IMR-90 (cell line): ENCODE measurements around the gene NAA11. TPM values are rescaled to one million over a fixed set of nuclear protein-coding genes. Genes with fewer than 3 reads are reported as not detected.

Experiments used
- ATAC-seq: fragments of 200-7000 bp; cut with Tn5 transposase; 2 replicates; pipeline ENCODE4 v1.9.1; 2020; ENCODE audit warnings: low read depth, mild to moderate bottlenecking, moderate library complexity
- BruUV-seq: library from RNA; stranded (reverse); fragments of 400-500 nt; replicated peaks from 2 replicates; lab custom pipeline; 2021; lab: Mats Ljungman, UMichigan
- CTCF ChIA-PET: fragments of 300-600 bp; formaldehyde crosslinking; extraction: SDS; loops from one replicate; lab custom pipeline; 2021; ENCODE audit warnings: antibody characterized with exemption; lab: Yijun Ruan, JAX
- POLR2A ChIA-PET: fragments of 300-600 bp; sonication (Branson Sonifier 250); formaldehyde crosslinking; loops from one replicate; lab custom pipeline; 2022; ENCODE audit warnings: antibody characterized with exemption; ENCODE audit not compliant: unreplicated experiment; lab: Charles Lee
- DNase-seq: peaks from one replicate; pipeline ENCODE4 v3.0.0; 2013
- H2AFZ ChIP-seq: replicated peaks from 2 replicates; pipeline ENCODE3; 2013; ENCODE audit warnings: low read length, mild to moderate bottlenecking; ENCODE audit not compliant: poor library complexity
- H2AK5ac ChIP-seq: 2 replicates; pipeline ENCODE4 v1.6.1; 2013; ENCODE audit warnings: low read depth, low read length, inconsistent platforms
- H2AK9ac ChIP-seq: replicated peaks from 2 replicates; pipeline ENCODE3; 2013; ENCODE audit warnings: mild to moderate bottlenecking, low read depth, low read length, moderate library complexity; ENCODE audit not compliant: poor library complexity
- H2BK120ac ChIP-seq: 2 replicates; pipeline ENCODE4 v1.6.1; 2013; ENCODE audit warnings: low read depth, low read length, inconsistent platforms
- H2BK15ac ChIP-seq: 3 replicates; pipeline ENCODE4 v1.6.1; 2013; ENCODE audit warnings: low read depth, low read length, inconsistent platforms
- H2BK20ac ChIP-seq: 2 replicates; pipeline ENCODE4 v1.6.1; 2013; ENCODE audit warnings: low read depth, mild to moderate bottlenecking, inconsistent platforms, low read length, moderate library complexity
- H2BK5ac ChIP-seq: 2 replicates; pipeline ENCODE4 v1.6.1; 2013; ENCODE audit warnings: mild to moderate bottlenecking, low read depth, low read length, inconsistent platforms; ENCODE audit not compliant: poor library complexity, severe bottlenecking
- H3K14ac ChIP-seq: replicated peaks from 2 replicates; pipeline ENCODE4 v1.6.1; 2013; ENCODE audit warnings: low read depth, low read length, inconsistent platforms
- H3K18ac ChIP-seq: 2 replicates; pipeline ENCODE4 v1.6.1; 2013; ENCODE audit warnings: low read depth, low read length, control low read depth
- H3K23ac ChIP-seq: 2 replicates; pipeline ENCODE4 v1.6.1; 2013; ENCODE audit warnings: low read depth, low read length, inconsistent platforms
- H3K27ac ChIP-seq: 2 replicates; pipeline ENCODE4 v1.5.1; 2013; ENCODE audit warnings: mild to moderate bottlenecking, control low read depth, low read length; ENCODE audit not compliant: insufficient read depth
- H3K27me3 ChIP-seq: 2 replicates; pipeline ENCODE4 v1.6.1; 2013; ENCODE audit warnings: low read length; ENCODE audit not compliant: control insufficient read depth, insufficient read depth
- H3K36me3 ChIP-seq: 2 replicates; pipeline ENCODE4 v1.6.1; 2013; ENCODE audit warnings: low read length, mixed read lengths; ENCODE audit not compliant: control insufficient read depth, insufficient read depth
- H3K4ac ChIP-seq: 2 replicates; pipeline ENCODE4 v1.6.1; 2013; ENCODE audit warnings: low read depth, low read length, inconsistent platforms
- H3K4me1 ChIP-seq: 2 replicates; pipeline ENCODE4 v1.6.1; 2013; ENCODE audit warnings: low read length, mixed read lengths; ENCODE audit not compliant: control insufficient read depth, insufficient read depth
- H3K4me2 ChIP-seq: 2 replicates; pipeline ENCODE4 v1.6.1; 2013; ENCODE audit warnings: low read depth, mild to moderate bottlenecking, control low read depth, low read length, moderate library complexity
- H3K4me3 ChIP-seq: 2 replicates; pipeline ENCODE4 v1.5.1; 2013; ENCODE audit warnings: low read depth, mild to moderate bottlenecking, control low read depth, low read length, moderate library complexity; ENCODE audit not compliant: insufficient read depth
- H3K56ac ChIP-seq: 2 replicates; pipeline ENCODE4 v1.6.1; 2013; ENCODE audit warnings: low read length, inconsistent platforms; ENCODE audit not compliant: insufficient read depth; ENCODE audit errors: extremely low read depth
- H3K79me1 ChIP-seq, 2 experiments: 2 replicates each; pipeline ENCODE4 v1.6.1; 2013; ENCODE audit warnings: low read length in 2 of 2, inconsistent platforms in 1 of 2, low read depth in 1 of 2
- H3K9ac ChIP-seq: 2 replicates; pipeline ENCODE4 v1.6.1; 2013; ENCODE audit warnings: low read depth, low read length, control low read depth
- H3K9me1 ChIP-seq: 2 replicates; pipeline ENCODE4 v1.6.1; 2013; ENCODE audit warnings: low read length, inconsistent platforms; ENCODE audit not compliant: insufficient read depth
- H3K9me3 ChIP-seq: 2 replicates; pipeline ENCODE4 v1.6.1; 2013; ENCODE audit warnings: low read length; ENCODE audit not compliant: control insufficient read depth, insufficient read depth
- H4K20me1 ChIP-seq: 2 replicates; pipeline ENCODE4 v1.6.1; 2013; ENCODE audit warnings: low read length, inconsistent platforms; ENCODE audit not compliant: insufficient read depth
- H4K5ac ChIP-seq: 2 replicates; pipeline ENCODE4 v1.6.1; 2013; ENCODE audit warnings: mild to moderate bottlenecking, low read depth, low read length, control low read depth
- H4K8ac ChIP-seq, 2 experiments: 2 replicates each; pipeline ENCODE4 v1.6.1; 2013; ENCODE audit warnings: low read depth in 2 of 2, low read length in 2 of 2, control low read depth in 1 of 2, inconsistent platforms in 1 of 2
- H4K91ac ChIP-seq: 2 replicates; pipeline ENCODE4 v1.6.1; 2013; ENCODE audit warnings: low read depth, low read length, inconsistent platforms; ENCODE audit not compliant: insufficient read depth
- FOS ChIP-seq: fragments of 150-350 bp; IDR thresholded peaks from 2 replicates; pipeline ENCODE4 v1.6.1; 2016; ENCODE audit warnings: low read depth, low read length
- MAFK ChIP-seq: IDR thresholded peaks from 2 replicates; pipeline ENCODE4 v1.6.1; 2012; ENCODE audit warnings: low read depth, low read length, improper control_type of control experiment
- MXI1 ChIP-seq: IDR thresholded peaks from 2 replicates; pipeline ENCODE4 v1.6.1; 2012; ENCODE audit warnings: low read depth, mild to moderate bottlenecking, low read length, moderate library complexity, borderline replicate concordance
- NFE2L2 ChIP-seq: fragments of 150-350 bp; IDR thresholded peaks from 2 replicates; pipeline ENCODE4 v1.6.1; 2016; ENCODE audit warnings: low read depth, mild to moderate bottlenecking, low read length
- RCOR1 ChIP-seq: IDR thresholded peaks from 2 replicates; pipeline ENCODE4 v1.6.1; 2012; ENCODE audit warnings: mild to moderate bottlenecking, low read length, improper control_type of control experiment; ENCODE audit not compliant: insufficient replicate concordance
- dilution Hi-C: fragments of 300-500 bp; cut with HindIII; formaldehyde crosslinking; loops from one replicate; pipeline ENCODE4 v1.14.3; 2018; ENCODE audit warnings: low sequenced_read_pairs; ENCODE audit not compliant: unreplicated experiment
- in situ Hi-C: fragments of 300-500 bp; cut with MboI; formaldehyde crosslinking; loops from 3 replicates; pipeline ENCODE4 v1.14.3; 2019; ENCODE audit warnings: low sequenced_read_pairs, inconsistent platforms, mixed read lengths
- intact Hi-C: fragments of 100-400 bp; cut with micrococcal nuclease; formaldehyde crosslinking; loops from 2 replicates; pipeline ENCODE4 v1.10.0; 2022
- polyA plus RNA-seq, 3 experiments: library from polyadenylated mRNA; depleted of rRNA; stranded (reverse); fragments of >200 nt; gene quantifications; 2 replicates each; pipeline ENCODE4 v1.2.3, GENCODE V29; 2012; ENCODE audit warnings: low replicate concordance in 1 of 3
- total RNA-seq: library from RNA; depleted of rRNA; stranded (reverse); fragments of >200 nt; gene quantifications from 2 replicates; pipeline ENCODE4 v1.2.3, GENCODE V29; 2012

NAA11 gene
- total and polyA plus RNA-seq, 2 of the 4 experiments (the other 2 are of a cell fraction), result not detected

DNA sequence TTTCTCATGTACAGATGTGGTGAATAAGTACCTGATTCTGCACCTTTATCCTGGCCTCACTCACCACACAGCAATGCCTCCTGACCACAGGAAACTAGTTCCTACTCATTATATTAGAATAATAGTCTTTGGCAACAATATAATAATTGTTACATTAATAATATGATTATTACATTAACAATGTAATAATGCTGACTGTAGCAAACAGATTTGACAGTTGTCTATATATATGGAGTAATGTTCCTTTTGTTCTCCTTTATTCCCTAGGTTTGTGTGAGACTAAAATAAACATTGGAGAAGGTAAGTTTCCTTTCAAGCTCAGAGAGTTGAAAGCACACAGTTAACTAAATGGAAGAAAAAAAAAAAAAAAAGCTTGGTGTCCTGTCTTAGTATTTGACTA, 40.6 kb upstream of the NAA11 start:
- Histone ChIP-seq H3K14ac (no peak overlapping the region), H2BK120ac (no peak overlapping the region), H3K36me3 (no peaks in the 10 kb centered on the region), H3K56ac (no peak overlapping the region), H2AK9ac (no peak overlapping the region), H3K4me1 (no peaks in the 10 kb centered on the region), H3K23ac (no peak overlapping the region), H4K91ac (no peak overlapping the region), H3K4me2 (no peak overlapping the region), H2BK5ac (no peak overlapping the region), H3K27ac (no peak overlapping the region), H3K79me1 (no peaks in the 10 kb centered on the region), H4K5ac (no peak overlapping the region), H2BK20ac (no peak overlapping the region), H2BK15ac (no peak overlapping the region), H3K9me3 (no peaks in the 10 kb centered on the region), H3K27me3 (no peaks in the 10 kb centered on the region), H3K4me3 (no peak overlapping the region), H4K8ac (no peak overlapping the region), H3K4ac (no peak overlapping the region), H3K9ac (no peak overlapping the region), H2AFZ (no peak overlapping the region), H4K20me1 (no peaks in the 10 kb centered on the region), H2AK5ac (no peak overlapping the region), H3K9me1 (no peaks in the 10 kb centered on the region), H3K18ac (no peak overlapping the region)
- POLR2A ChIA-PET, result no interaction called here
- in situ Hi-C loops (no loop called here), dilution Hi-C loops (no loop called here), intact Hi-C loops (no loop called here)
- CTCF ChIA-PET, result interaction anchor here (0.6 kb wide), 1 partner anchor 375 kb away, joined by 4 read pairs; no protein-coding TSS in a partner anchor
- ATAC-seq (no peak), DNase-seq (no peak)
- no TSS peak for BruUV-seq
- TF ChIP-seq MXI1, result no peak
- TF ChIP-seq RCOR1, result no peak
- no peak for TF ChIP-seq FOS
- 0 out of 2 replicates have a peak, but pooled peaks have one; percentile 45 for TF ChIP-seq MAFK
- TF ChIP-seq NFE2L2, result no peak
